HG02852 (cell line): ENCODE measurements around the gene PFKFB3.
"Not testable (repeated sequence)": the region's sequence is repeated elsewhere in the genome, so short reads cannot be mapped to it uniquely, and the experiment has no call there.

Source experiments
- ATAC-seq: cut with Tn5 transposase; IDR thresholded peaks from one replicate; pipeline ENCODE4 v1.9.1; 2021; ENCODE audit warnings: mild to moderate bottlenecking, moderate library complexity; ENCODE audit not compliant: unreplicated experiment

Gene PFKFB3

GRCh38 chr10:6201516-6201975, 1.2 kb upstream of the PFKFB3 start:
- peak; percentile 45 for ATAC-seq

DNA sequence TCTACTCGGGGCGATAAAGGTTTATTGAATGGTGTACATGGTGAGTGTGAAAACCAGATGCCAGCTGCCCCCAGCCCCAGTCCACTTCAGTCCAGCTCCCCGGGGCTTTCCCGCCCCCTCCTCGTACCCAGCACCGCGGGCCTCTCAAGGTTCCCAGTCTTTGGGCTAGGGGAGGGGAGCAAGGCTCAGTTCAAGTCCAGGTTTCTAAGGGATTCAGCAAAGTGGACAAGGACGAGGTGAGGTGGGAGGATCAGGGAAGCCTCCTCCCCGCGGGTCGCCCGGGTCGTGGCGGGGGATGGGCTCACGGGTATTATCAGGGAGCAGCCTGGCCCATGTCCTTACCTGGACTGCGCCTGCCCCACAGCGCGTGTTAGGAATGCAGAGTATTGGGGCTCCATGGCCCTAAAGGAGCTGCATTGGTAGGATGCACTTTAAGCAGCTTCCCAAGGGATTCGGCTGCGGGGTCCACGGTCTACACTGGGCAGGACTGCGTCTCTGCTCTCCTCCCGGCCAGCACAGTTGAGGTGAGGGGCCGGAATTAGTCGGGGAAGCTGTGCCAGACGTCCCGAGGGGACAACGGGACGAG, 541 bp upstream of the PFKFB3 start:
- ATAC-seq: no peak

DNA sequence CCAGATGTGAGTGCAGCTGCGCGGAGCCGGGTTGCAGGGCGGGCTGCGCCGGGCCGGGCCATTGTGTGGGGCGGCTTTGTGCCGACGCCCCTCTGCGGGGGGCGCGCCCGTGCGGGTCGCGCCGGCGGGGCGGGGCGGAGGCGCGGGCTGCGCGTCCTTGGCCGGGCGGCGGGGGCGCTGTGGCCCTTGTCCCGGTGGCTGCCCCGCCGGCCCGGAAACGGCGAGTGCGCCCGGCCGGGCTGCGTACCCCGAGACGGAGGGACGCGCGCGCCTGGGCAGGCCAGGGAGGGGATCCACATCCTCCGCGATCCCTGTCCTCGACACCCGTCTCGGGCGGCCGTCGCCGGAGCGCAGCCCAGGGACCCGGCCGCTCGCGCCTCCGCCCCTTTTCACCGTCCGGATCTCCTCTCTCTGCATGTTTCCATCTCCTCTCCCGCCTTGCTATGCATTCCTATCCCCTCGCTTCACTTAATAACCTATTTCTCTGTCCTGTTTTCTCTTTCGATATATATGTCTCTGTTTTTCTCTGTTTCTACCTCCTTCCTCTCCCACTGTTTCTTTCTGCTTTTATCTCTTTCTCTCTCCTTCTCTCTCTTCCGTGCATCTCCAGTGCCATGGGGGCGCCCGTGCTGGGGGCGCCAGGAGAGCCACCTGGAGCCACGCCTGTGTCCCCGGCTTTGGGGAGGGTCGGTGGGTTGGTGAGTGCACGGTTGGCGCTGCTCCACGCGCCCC, 765 bp downstream of the PFKFB3 start:
- ATAC-seq: peak; percentile 51

DNA sequence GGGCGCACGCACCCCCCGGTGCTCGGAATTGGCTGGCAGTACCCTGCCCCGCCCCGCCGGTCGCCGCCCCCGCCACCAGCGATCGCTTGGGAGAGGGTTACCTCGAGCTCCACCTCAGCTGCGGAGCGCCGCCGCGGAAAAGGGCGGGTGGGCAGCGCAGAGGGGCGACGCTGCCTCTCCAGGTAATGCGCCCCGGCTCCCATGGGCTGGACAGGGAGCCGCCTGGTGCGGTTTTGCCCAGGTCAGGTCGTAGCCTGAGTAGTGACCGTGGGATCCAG, 1.3 kb downstream of the PFKFB3 start:
- no peak for ATAC-seq

DNA sequence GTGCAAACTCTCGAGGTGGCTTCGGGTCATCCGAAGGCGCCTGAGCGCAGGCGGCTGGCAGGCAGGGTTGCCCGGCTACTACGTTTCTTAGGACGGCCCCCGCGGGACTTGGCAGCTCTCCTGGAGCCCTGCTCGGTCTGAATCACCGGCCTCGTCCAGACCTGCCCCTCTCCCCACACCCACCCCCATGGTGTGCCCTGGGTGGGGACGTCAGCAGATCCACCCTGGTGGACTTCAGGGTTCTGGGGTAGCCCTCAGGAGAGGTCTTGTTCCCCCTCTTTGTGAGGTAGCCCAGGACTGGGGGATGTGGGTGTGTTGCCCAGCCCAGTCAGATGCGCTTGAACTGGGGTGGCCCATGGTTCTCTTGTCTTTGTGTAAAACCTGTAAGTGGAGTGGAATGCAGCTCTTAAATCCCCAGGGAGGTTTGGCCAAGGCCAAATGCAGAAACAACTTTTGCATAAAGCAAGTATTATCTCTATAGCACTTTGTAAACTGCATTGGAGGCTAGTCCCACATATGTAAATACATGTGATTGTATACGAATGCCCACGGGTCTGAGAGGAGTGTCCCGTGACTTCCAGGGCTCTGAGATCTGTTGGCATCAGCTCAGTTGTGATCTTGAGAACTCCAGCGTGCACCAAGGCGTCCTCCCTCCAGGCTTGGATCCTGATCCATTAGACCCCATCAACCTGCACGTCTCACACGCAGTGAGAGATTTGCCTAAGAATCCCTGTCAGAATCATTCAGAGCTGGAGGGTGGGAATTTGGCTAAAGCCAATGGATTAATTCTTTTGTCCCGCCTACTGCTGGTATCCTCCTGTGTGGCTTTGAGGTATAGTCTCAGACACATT, 1.8 kb downstream of the PFKFB3 start:
- ATAC-seq: no peak

DNA sequence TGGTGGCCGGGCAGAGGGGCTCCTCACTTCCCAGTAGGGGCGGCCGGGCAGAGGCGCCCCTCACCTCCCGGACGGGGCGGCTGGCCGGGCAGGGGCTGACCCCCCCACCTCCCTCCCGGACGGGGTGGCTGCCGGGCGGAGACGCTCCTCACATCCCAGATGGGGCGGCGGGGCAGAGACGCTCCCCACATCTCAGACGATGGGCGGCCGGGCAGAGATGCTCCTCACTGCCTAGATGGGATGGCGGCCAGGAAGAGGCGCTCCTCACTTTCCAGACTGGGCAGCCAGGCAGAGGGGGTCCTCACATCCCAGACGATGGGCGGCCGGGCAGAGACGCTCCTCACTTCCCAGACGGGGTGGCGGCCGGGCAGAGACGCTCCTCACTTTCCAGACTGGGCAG, 3.8 kb downstream of the PFKFB3 start:
- ATAC-seq: not testable (repeated sequence)

GRCh38 chr10:6207658-6208057, 4.9 kb downstream of the PFKFB3 start:
- ATAC-seq: no peak

GRCh38 chr10:6208799-6209235, 6.1 kb downstream of the PFKFB3 start:
- no peak for ATAC-seq

DNA sequence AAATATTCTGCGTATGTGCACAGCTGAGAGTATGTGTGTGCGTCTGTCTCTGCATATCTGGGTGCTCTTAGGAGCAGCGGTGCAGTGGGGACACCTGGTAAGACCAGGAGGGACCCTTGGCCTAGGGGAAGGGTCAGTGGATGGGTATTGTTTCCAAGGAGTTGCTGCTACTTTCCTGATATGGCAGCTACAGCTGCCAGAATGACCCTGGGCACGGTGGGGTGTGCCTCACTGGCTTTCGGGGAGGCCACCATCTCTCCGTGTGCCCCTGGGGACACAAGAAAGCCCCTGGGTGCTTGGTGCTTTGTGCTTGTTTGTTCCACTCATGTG, 8.6 kb downstream of the PFKFB3 start:
- ATAC-seq: no peak

- no peak for ATAC-seq
Measured at GRCh38 chr10:6211671-6212635, 9.2 kb downstream of the PFKFB3 start.

GRCh38 chr10:6212806-6213205, 10.1 kb downstream of the PFKFB3 start:
- no peak for ATAC-seq

- ATAC-seq: no peak
Measured at GRCh38 chr10:6213257-6213905, 10.6 kb downstream of the PFKFB3 start.

- ATAC-seq: no peak
Measured at GRCh38 chr10:6213908-6214307, 11.2 kb downstream of the PFKFB3 start.

DNA sequence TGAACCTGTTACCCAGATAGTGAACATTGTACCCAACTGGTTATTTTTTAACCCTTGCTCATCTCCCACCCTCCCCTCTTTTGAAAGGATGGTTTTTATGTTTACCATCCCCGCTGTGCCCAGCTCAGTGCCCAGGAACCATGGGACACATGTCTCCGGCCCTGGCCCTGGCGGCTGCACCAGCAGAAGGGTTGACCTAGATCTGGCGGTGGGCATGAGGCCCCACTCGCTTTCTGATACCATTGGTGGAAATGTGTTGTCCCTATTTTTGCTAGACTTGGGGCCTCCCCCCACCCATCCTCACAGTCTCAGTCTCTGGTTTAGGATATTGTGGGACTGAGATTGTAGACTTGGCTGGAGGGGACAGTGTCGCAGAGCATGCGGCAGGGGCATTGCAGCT, 11.9 kb downstream of the PFKFB3 start:
- no peak for ATAC-seq

GRCh38 chr10:6215241-6215640, 12.5 kb downstream of the PFKFB3 start:
- no peak for ATAC-seq

DNA sequence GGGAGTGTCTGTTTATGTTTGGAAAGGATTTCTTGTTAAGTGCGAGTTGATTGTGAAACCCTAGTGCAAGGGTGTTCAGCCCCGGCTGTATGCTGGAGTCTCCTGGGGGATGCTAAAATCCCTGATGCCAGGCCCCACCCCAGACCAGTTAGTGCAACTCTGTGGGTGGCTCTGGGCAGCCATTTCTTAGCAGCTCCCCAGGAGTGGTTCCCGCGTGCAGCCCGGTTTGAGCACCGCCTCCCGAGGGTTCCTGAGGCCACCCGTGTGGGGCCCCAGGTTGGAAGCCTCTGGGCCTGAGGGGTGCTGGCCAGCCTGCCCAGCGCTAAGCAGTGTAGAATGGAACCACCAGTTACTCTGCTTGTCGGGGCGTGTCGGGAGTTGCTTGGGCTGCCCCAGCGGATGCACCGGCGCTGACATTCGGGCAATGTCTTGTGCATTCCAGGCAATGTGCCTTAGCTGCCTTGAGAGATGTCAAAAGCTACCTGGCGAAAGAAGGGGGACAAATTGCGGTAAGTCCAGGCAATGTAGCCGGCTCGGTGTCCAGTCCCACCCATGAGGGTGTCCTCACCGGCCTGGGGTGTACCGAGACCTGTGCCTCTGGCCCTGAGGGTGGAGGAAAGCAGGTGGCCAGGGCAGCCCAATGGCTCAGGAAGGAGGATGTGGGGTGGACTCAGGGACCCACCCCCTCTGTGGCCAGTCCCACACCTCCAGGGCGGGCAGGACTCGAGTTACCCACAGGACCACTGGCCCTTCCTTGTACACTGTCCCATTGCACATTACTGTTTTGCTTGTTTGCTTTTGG, 13.2 kb downstream of the PFKFB3 start:
- ATAC-seq: no peak

- no peak for ATAC-seq
Measured at GRCh38 chr10:6216916-6217315, 14.2 kb downstream of the PFKFB3 start.

- no peak for ATAC-seq
Measured at GRCh38 chr10:6217611-6218010, 14.9 kb downstream of the PFKFB3 start.

DNA sequence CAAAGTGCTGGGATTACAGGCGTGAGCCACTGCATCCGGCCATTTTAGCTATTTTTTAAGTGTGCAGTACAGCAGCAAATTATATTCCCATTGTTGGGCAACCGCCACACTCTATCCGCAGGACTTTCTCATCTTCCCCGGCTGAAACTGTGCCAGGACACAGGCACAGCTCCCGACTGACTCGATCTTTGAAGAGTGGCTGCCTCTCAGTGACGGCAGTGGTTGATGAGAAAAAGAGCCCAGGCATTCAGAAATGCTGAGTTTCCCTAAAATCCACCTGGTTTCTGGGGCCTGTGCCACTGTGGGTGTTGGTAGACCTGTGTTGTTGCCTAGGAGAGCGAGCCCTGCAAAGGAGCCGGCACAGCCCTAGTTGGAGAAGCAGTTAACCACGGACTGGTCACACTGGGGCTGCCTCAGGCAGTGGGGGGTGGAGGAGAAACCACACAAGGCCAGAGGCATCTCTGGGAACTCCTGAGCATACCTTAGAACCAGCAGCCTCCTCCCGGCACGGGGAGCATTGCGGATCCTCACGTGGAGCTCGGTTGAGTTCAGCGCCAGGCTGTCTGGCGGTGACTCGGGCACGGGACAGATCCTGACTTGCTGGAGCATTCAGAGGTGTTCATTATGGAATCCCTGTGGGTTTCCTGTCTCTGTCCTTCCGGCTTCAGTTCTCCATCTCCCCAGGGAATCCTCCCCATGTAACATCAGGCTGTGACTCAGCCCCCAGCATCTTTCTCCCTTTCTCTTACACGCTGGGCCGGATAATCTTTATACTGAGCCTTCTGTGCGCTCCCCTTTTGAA, 16.2 kb downstream of the PFKFB3 start:
- ATAC-seq: no peak
